Hematopoietic multipotent progenitor cell (in vitro differentiated cells): Measurements from ENCODE around the gene APOL4. TPM values are rescaled to one million over a fixed set of nuclear protein-coding genes. Genes with fewer than 3 reads are reported as not detected.
A peak's percentile ranks its signal among the peaks of the same experiment; 100 is the strongest.
"Not testable (repeated sequence)": the region's sequence is repeated elsewhere in the genome, so short reads cannot be mapped to it uniquely, and the experiment has no call there.

Experiments
- DNase-seq, 3 donors: peaks; one replicate each; pipeline ENCODE4 v3.0.0-alpha.2; 2011 to 2015; ENCODE audit warnings: low read depth in 2 of 3, low spot score in 2 of 3
- total RNA-seq: library from RNA; depleted of rRNA; stranded (reverse); fragments of >200 nt; gene quantifications from one replicate; pipeline ENCODE4 v1.2.3, GENCODE V29; 2012

Gene APOL4
- total RNA-seq, 1 donor: 5.1 TPM

GRCh38 chr22:36191106-36191836 is 10.3 kb downstream of the APOL4 start:
- DNase-seq: no peak

- not testable (repeated sequence) for DNase-seq
Measured at GRCh38 chr22:36187862-36188261, 13.7 kb downstream of the APOL4 start.

GRCh38 chr22:36185828-36186624 is 15.6 kb downstream of the APOL4 start:
- DNase-seq: no peak

- no peak for DNase-seq
Measured at GRCh38 chr22:36184433-36185025, 17.1 kb downstream of the APOL4 start.

- no peak for DNase-seq
Measured at GRCh38 chr22:36183446-36183845, 18.2 kb downstream of the APOL4 start.

GRCh38 chr22:36182857-36183256 is 18.8 kb downstream of the APOL4 start:
- DNase-seq: no peak

- DNase-seq: no peak
Measured at GRCh38 chr22:36182056-36182455, 19.6 kb downstream of the APOL4 start.

- DNase-seq: no peak
Measured at GRCh38 chr22:36180928-36181327, 20.7 kb downstream of the APOL4 start.

GRCh38 chr22:36180038-36180880 is 21.4 kb downstream of the APOL4 start:
- peak; percentile 75 to 81 (median 77) for DNase-seq

GRCh38 chr22:36177160-36177559 is 24.4 kb downstream of the APOL4 start:
- DNase-seq: no peak

- DNase-seq: peak in 1 of 3 donors; percentile 31
Measured at GRCh38 chr22:36175892-36176291, 25.7 kb downstream of the APOL4 start.

- no peak for DNase-seq
Measured at GRCh38 chr22:36171941-36172340, 29.7 kb downstream of the APOL4 start.

- no peak for DNase-seq
Measured at GRCh38 chr22:36166518-36167220, 34.9 kb downstream of the APOL4 start.

GRCh38 chr22:36166086-36166485 is 35.5 kb downstream of the APOL4 start:
- no peak for DNase-seq

GRCh38 chr22:36165141-36165540 is 36.5 kb downstream of the APOL4 start:
- DNase-seq: no peak

GRCh38 chr22:36164621-36165020 is 37.0 kb downstream of the APOL4 start:
- no peak for DNase-seq

- no peak for DNase-seq
Measured at GRCh38 chr22:36163497-36163896, 38.1 kb downstream of the APOL4 start.

GRCh38 chr22:36162127-36163034 is 39.2 kb downstream of the APOL4 start:
- DNase-seq: peak in 2 of 3 donors; percentile 66 to 70

- not testable (repeated sequence) for DNase-seq
Measured at GRCh38 chr22:36161793-36162126, 39.8 kb downstream of the APOL4 start.
